Fibroblast of skin of right quadriceps (primary cell): ENCODE results near the gene USP47.
A peak's percentile ranks its signal among the peaks of the same experiment; 100 is the strongest.

Experiments
- DNase-seq: peaks from one replicate; pipeline ENCODE4 v3.0.0-alpha.2; 2013

Gene USP47

GRCh38 chr11:11841723-11842420, at the start of gene USP47:
Gene USP47 (plus strand): TSS chr11:11841972. CDS start chr11:11842186, 214 bp downstream.
- peak; percentile 89 for DNase-seq

GRCh38 chr11:11793073-11793472, 48.7 kb upstream of the USP47 start:
- no peak for DNase-seq

- DNase-seq, result no peak
Observed at GRCh38 chr11:11798586-11799438, 43.0 kb upstream of the USP47 start.

- no peak for DNase-seq
Observed at GRCh38 chr11:11805228-11805627, 36.5 kb upstream of the USP47 start.

- no peak for DNase-seq
Observed at GRCh38 chr11:11806074-11806473, 35.7 kb upstream of the USP47 start.

- no peak for DNase-seq
Observed at GRCh38 chr11:11806586-11806985, 35.2 kb upstream of the USP47 start.

DNA sequence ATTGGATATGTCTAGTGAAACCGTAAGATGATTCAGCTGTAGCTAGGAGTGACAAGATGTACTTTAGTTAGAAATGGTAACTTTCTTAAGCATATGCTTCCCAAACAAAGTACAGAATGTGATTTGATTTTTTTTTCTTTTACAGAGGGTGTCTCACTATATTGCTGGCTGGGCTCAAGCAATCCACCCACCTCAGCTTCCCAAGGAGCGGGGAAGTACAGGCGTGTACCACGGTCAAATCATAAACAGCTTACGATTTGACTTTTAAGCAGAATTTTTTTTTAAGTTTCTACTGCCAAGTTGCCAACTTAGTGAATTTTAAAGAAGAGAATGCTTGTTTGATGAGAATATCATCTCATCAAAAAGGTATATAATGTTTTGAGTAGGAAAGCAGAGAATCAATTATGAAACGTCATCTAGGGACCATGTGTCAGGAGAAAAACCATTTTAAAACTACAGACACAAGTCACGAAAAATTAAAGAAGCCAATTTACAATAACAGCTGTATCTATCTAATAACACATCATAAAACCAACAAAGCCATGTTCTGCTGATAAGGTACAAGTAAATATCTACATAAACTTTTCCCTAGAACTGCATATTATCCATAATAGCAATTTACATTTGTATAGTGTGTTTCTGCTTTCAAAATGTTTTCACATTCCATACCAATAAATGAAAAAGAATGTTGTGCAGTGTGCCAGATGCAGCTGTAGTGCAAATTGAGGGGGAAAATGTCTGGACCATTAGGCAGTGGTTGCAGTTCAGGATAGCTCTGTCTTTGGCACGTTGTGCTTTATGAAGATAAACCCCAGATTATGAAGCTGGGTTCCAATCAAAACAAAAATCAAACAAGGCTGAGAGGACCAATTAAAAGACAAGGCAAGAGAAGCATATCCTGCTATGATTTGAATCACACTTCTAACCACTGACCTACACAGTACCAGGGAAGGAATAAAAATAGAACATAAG, 33.7 kb upstream of the USP47 start:
- no peak for DNase-seq

- no peak for DNase-seq
Observed at GRCh38 chr11:11808992-11809615, 32.7 kb upstream of the USP47 start.

DNA sequence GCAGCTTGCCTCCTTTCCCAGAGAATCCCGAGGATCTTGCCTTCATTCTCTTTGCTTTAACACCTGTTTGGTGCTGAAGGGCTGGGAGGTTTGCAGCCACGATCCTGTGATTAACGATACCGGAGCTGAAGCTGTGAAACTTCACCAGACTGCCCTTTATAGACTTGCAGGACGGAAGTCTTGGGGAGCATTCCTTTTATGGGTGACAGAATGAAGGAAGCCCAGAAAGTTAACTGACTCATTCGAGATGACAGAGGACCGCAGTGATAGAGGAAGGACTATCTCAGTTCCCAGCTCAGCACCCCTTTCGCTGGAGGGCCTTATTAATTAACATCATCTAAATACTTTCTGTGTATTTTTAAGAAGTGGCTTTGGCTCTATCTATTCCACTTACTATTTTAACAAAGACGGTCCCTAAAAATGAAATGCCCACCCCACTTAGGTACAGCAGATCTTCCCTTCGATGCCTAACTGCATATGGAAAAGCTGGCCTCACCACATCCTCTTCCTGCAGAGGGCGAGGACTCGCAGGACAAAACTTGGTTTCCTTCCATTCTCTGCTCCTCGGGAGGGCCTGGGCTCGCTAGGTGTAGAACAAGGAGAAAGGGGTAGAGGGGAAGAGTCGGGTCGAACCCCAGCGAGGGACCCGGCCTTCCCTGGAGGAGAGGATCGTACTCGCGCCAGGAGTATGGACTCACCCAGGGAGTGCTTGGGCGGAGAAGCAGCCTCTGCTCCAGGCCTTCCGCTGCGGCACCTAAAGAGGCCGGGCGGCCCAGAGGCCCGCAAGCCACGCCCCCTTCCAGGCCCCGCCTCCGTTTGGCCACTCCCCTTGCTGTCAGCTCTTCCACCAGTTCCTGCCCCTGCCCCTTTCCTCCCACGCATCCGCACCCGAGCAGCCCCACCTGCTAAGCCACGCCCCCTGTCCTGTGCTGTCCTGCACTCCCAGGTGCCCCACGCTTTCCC, 30.7 kb upstream of the USP47 start:
- DNase-seq, result no peak

GRCh38 chr11:11813288-11813962, 28.3 kb upstream of the USP47 start:
- peak; percentile 79 for DNase-seq

- DNase-seq, result no peak
Observed at GRCh38 chr11:11814614-11815452, 26.9 kb upstream of the USP47 start.

GRCh38 chr11:11816511-11817314, 25.1 kb upstream of the USP47 start:
- DNase-seq, result no peak

DNA sequence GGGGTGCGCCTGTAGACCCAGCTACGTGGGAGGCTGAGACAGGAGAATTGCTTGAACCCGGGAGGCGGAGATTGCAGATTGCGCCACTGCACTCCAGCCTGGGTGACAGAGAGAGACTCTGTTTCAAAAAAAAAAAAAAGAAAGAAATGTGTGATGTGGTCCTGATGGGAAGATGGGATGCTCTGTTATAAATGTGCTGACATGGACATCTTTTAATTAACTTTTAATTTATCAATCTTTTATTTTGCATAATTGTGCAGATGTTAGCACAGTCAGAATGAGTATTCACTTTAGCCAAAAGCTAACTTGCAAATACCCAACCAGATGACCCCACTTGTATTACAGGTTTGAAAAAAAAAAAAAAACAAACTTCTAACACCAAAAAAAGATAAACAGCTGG, 23.8 kb upstream of the USP47 start:
- DNase-seq, result no peak

GRCh38 chr11:11818529-11819121, 23.1 kb upstream of the USP47 start:
- no peak for DNase-seq

GRCh38 chr11:11821899-11822298, 19.9 kb upstream of the USP47 start:
- DNase-seq, result no peak

DNA sequence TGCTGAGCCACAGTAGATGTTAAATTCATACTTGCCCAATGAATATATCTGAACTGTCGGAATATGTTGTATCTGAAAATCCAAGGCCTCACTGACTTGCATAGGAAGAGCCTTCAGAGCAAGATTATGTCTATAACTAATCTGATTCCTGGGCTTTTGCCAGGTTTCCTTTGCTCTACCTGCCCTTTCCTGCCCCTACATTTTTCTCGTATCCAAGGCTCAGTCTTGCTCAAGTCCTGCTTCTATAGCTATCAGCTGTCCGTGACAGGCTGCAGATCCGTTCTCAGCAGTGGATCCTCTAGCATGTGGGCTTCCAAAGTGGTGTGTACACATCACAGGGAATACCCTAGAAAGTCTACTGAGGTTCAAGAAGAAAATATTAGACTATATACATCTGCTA, 18.8 kb upstream of the USP47 start:
- no peak for DNase-seq

DNA sequence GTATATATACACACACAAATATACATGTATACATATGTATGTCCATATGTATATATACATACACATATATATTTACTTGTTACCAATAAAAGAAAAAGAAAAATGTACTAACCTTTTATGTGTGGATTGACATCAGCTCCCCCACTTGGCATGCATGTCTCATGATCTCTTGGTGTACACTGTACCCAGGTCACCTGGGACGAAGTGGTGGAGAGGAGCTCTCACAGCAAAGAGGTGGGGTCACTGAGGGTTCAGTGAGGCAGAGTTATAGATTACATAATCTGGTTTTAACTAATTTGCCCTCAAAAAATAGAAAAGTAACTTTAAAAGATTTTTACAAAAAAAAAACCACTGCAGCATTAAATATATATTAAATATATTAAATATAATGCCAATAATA, 15.5 kb upstream of the USP47 start:
- no peak for DNase-seq

- DNase-seq, result no peak
Observed at GRCh38 chr11:11827272-11827671, 14.5 kb upstream of the USP47 start.
